WERI-Rb-1 (cell line): Measurements from ENCODE around the gene CHST8.

Experiments used
- DNase-seq: peaks from one replicate; pipeline ENCODE4 v3.0.0-alpha.2; 2020
- H3K27ac ChIP-seq: fragments of 250-450 bp; sonication (Bioruptor Pico); 2 replicates; pipeline ENCODE4 v1.5.1; 2020; ENCODE audit warnings: mild to moderate bottlenecking, moderate library complexity
- H3K27me3 ChIP-seq: fragments of 250-450 bp; sonication (Bioruptor Pico); 2 replicates; pipeline ENCODE4 v1.5.1; 2021; ENCODE audit warnings: mild to moderate bottlenecking, low read depth, moderate library complexity; ENCODE audit not compliant: insufficient read depth, severe bottlenecking
- H3K36me3 ChIP-seq: fragments of 250-450 bp; sonication (Bioruptor Pico); 2 replicates; pipeline ENCODE4 v1.5.1; 2020; ENCODE audit warnings: mild to moderate bottlenecking, moderate library complexity
- H3K4me3 ChIP-seq: 2 replicates; pipeline ENCODE4 v1.5.1; 2011; ENCODE audit warnings: low read depth, mild to moderate bottlenecking, control low read depth, low read length
- H3K9me3 ChIP-seq: fragments of 250-450 bp; sonication (Bioruptor Pico); 2 replicates; pipeline ENCODE4 v1.5.1; 2021; ENCODE audit warnings: mild to moderate bottlenecking, moderate library complexity; ENCODE audit not compliant: severe bottlenecking
- CTCF ChIP-seq: IDR thresholded peaks from 2 replicates; pipeline ENCODE4 v1.5.1; 2011; ENCODE audit warnings: low read depth, mild to moderate bottlenecking, control low read depth, inconsistent platforms, low read length

Gene CHST8

GRCh38 chr19:33667881-33668280 is 46.1 kb downstream of the CHST8 start:
- no peak overlapping the region for H3K27ac ChIP-seq
- H3K4me3 ChIP-seq = no peak overlapping the region
- DNase-seq = no peak
- no peaks in the 10 kb centered on the region for H3K27me3 ChIP-seq
- no peaks in the 10 kb centered on the region for H3K36me3 ChIP-seq
- H3K9me3 ChIP-seq = no peaks in the 10 kb centered on the region
- TF ChIP-seq CTCF = no peak

- H3K9me3 ChIP-seq = no peaks in the 10 kb centered on the region
- H3K4me3 ChIP-seq = no peak overlapping the region
- no peaks in the 10 kb centered on the region for H3K36me3 ChIP-seq
- TF ChIP-seq CTCF = no peak
- DNase-seq = no peak
- no peaks in the 10 kb centered on the region for H3K27me3 ChIP-seq
- H3K27ac ChIP-seq = no peak overlapping the region
Observed at GRCh38 chr19:33668968-33669367, 47.2 kb downstream of the CHST8 start.

GRCh38 chr19:33669376-33669775 is 47.6 kb downstream of the CHST8 start:
- no peaks in the 10 kb centered on the region for H3K27me3 ChIP-seq
- no peak for DNase-seq
- TF ChIP-seq CTCF = no peak
- no peak overlapping the region for H3K4me3 ChIP-seq
- H3K27ac ChIP-seq = no peak overlapping the region
- H3K36me3 ChIP-seq = no peaks in the 10 kb centered on the region
- H3K9me3 ChIP-seq = no peaks in the 10 kb centered on the region

GRCh38 chr19:33670398-33670797 is 48.6 kb downstream of the CHST8 start:
- H3K9me3 ChIP-seq = no peaks in the 10 kb centered on the region
- no peak for TF ChIP-seq CTCF
- no peak for DNase-seq
- H3K36me3 ChIP-seq = no peaks in the 10 kb centered on the region
- no peak overlapping the region for H3K4me3 ChIP-seq
- H3K27me3 ChIP-seq = no peaks in the 10 kb centered on the region
- H3K27ac ChIP-seq = no peak overlapping the region

GRCh38 chr19:33671211-33671610 is 49.5 kb downstream of the CHST8 start:
- DNase-seq = no peak

More at GRCh38 chr19:33671211-33671610, 49.5 kb downstream of the CHST8 start:
- Histone ChIP-seq H3K36me3 (no peaks in the 10 kb centered on the region), H3K9me3 (no peaks in the 10 kb centered on the region), H3K4me3 (no peak overlapping the region), H3K27me3 (no peaks in the 10 kb centered on the region), H3K27ac (no peak overlapping the region)
- TF ChIP-seq CTCF = no peak
